ENCODE measurements around the gene TMEM107.

The TMEM107 gene

DNA sequence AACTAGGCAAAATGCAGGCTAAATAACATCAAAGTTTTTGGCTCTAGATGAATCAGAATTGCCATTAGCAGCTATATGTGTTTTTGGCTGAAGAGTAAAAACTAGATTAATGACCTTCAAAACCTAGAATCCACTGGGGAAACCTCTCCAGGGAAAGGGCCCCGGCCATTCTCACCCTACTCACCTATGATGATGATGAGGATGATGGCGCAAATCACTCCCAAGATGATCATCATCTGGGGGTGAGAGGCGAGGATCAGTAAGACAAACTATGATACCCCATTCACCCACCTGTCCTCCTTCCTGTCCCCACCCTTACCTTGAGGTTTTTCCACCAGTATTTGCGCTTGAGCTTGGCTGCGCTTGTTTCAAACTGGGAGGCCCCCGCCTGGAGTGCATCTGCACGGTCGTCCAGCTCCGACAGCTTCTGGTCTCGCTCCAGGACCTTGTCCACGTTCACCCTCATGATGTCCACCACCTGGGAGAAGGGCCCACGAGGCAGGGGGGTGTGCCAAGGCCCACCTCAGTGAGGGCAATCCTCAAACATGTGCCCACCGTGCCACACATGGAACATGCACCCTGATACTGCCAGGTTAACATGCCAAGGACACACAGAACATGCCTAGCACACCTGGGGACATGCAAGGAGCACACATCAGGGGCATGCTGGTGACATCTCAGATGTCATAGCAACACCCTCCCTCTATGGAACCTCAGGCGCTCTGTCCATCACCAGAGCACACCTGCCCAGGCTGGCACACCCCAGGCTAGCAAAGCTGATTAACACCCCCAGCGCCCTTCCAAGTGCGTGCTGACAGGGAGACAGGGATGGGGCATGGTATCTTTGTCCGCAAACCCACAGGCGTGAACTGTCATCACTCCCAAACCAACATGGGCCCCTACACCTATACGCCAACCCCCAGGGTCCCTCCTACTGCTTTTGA lies 14.6 kb downstream of the TMEM107 start:
- in situ Hi-C loops (cut with MboI; ENCODE audit: low pct_unique_long_range_greater_than_20kb, low sequenced_read_pairs, unreplicated experiment) = no loop called here
- DNase-seq (ENCODE audit: low spot score) = no peak

DNA sequence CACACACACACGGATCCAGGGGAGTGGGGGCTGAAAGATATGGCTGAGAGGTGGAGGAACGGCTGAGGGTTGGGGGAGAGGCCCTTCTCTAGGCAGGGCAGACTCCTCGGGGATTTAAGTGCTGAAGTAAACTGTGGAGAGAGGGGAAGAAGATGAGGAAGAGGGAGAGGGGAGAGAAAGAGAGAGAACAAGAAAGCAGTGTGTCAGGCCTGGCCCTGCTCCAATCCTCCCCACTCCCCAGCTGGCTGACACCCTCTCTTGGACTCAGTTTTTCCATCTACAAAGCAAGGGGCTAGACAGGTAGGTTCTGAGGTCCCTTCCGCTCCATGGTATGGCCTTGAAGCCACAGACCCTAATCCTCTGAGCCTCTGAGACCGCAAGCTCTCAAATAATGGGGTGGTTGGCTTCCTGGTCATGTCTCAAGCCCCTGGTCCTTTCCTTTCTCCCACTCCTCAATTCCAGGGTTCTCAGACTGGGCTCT lies 15.4 kb downstream of the TMEM107 start:
- DNase-seq (ENCODE audit: low spot score) = no peak
- in situ Hi-C loops (cut with MboI; ENCODE audit: low pct_unique_long_range_greater_than_20kb, low sequenced_read_pairs, unreplicated experiment) = no loop called here
- TF ChIP-seq, protein P1, sequence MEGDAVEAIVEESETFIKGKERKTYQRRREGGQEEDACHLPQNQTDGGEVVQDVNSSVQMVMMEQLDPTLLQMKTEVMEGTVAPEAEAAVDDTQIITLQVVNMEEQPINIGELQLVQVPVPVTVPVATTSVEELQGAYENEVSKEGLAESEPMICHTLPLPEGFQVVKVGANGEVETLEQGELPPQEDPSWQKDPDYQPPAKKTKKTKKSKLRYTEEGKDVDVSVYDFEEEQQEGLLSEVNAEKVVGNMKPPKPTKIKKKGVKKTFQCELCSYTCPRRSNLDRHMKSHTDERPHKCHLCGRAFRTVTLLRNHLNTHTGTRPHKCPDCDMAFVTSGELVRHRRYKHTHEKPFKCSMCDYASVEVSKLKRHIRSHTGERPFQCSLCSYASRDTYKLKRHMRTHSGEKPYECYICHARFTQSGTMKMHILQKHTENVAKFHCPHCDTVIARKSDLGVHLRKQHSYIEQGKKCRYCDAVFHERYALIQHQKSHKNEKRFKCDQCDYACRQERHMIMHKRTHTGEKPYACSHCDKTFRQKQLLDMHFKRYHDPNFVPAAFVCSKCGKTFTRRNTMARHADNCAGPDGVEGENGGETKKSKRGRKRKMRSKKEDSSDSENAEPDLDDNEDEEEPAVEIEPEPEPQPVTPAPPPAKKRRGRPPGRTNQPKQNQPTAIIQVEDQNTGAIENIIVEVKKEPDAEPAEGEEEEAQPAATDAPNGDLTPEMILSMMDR (IDR thresholded peaks at IDR 0.05; ENCODE audit: extremely low read depth, insufficient read depth, missing control alignments) = no peak

More for the DNA sequence above, 14.6 kb downstream of the TMEM107 start:
- TF ChIP-seq, protein P1 (IDR thresholded peaks at IDR 0.05; ENCODE audit: extremely low read depth, insufficient read depth, missing control alignments) = no peak

DNA sequence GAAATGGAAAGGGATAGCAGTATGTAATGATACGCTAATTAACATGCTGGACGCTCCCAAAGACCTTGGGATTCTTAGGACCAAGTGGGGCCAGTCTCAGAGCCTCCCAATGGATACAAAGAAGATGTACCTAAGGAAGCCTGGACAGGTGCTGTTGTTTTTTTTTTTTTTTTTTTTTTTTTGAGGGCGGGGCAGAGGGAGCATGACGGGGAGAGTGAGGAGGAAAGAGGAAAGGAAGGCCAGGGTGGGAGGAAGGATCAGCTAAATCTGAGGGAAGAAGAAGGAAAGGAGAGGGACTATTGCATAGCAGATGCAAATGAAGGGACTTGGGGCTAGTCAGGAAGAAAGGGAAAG lies 16.0 kb downstream of the TMEM107 start:
- no peak for DNase-seq (ENCODE audit: low spot score)
- TF ChIP-seq, protein P1 (IDR thresholded peaks at IDR 0.05; ENCODE audit: extremely low read depth, insufficient read depth, missing control alignments) = no peak
- in situ Hi-C loops (cut with MboI; ENCODE audit: low pct_unique_long_range_greater_than_20kb, low sequenced_read_pairs, unreplicated experiment) = no loop called here

DNA sequence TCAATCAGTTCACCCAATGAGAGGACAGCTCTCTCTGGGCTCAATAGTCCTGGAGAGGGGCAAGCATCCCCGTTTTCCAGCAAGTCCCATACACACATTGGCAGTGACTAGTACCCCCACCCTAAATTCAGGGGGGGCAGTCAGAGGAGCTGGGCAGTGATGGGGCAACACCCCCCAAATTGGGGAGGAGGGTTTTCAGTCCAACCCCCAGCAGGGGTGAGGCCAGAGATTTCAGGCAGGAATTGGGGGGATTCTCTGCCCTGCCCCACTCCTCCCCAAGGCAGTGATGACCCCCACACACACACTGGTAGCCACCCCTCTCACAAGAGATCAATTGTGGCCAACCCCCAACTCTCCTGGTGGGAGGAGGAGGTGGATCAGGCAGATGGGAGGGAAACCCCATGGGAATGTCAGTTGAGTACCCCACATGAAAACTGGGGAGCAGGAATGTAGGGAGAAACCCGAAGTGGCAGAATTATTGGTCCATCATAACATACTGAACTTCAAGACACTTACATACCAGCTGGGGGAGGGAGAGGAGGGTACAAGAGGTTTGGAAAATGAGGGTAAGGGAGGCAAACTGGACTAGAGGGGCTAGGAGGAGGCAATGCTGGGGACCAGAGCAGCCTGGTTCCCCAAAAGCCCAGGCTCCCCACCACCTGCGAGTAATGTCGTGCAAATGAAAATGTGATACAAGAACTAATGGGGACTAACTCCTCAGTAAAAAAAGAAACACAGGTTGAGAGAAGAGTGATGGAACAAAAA lies 16.5 kb downstream of the TMEM107 start:
- DNase-seq (ENCODE audit: low spot score) = no peak
- in situ Hi-C loops (cut with MboI; ENCODE audit: low pct_unique_long_range_greater_than_20kb, low sequenced_read_pairs, unreplicated experiment) = no loop called here
- TF ChIP-seq, protein P1 (IDR thresholded peaks at IDR 0.05; ENCODE audit: extremely low read depth, insufficient read depth, missing control alignments) = no peak

DNA sequence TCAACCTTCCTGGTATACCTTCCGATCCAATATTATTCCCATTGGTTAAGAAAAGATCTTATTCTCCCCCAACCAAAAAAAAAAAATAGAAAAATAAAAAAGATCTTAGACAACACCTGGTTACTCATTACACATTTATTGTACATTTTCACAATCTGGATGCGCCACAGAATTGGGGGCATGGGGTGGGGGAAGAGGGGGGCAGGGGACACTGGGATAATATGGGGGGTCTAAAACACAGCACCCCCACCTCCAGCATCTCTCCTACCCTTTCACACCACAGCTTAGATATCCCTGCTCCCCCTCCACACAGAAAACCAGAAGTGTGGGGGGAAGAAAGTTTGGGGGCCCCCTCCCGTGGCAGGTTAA lies 17.2 kb downstream of the TMEM107 start:
- in situ Hi-C loops (cut with MboI; ENCODE audit: low pct_unique_long_range_greater_than_20kb, low sequenced_read_pairs, unreplicated experiment) = no loop called here
- DNase-seq (ENCODE audit: low spot score) = no peak
- TF ChIP-seq, protein P1 (IDR thresholded peaks at IDR 0.05; ENCODE audit: extremely low read depth, insufficient read depth, missing control alignments) = no peak

DNA sequence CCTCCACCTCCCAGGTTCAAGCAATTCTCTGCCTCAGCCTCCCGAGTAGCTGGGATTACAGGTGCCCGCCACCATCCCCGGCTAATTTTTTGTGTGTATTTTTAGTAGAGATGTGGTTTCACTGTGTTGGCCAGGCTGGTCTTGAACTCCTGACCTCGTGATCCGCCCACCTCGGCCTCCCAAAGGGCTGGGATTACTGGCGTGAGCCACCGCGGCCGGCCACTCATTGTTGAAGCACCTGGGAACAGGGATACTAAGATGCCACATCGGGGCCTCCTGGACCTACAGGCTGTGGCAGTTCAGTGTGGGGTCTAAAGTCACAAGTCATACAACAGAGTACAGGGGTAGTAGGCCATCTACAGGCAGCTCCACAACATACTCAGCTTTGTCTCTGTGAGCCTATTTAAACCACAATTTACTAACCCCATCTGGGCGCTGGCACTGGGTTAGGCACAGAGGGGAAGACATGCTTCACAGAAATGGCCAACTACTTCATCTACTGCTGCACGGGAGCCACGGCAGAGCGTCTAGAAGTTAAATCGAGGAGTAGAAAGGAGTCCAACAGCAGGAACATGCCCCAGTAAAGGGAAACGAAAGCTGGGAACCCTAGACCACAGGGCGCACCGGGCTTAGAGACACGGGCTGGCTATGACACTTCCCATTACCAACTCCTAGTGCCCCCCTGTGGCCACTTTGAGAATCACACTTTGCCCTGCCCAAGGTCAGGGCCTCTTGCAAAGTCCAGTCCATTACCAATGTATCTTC lies 17.7 kb downstream of the TMEM107 start:
- in situ Hi-C loops (cut with MboI; ENCODE audit: low pct_unique_long_range_greater_than_20kb, low sequenced_read_pairs, unreplicated experiment) = no loop called here
- peak; percentile 84 for DNase-seq (ENCODE audit: low spot score)
- TF ChIP-seq, protein P1 (IDR thresholded peaks at IDR 0.05; ENCODE audit: extremely low read depth, insufficient read depth, missing control alignments) = peak; percentile 80
